Sciatic nerve (tissue), 2 donors: Measurements from ENCODE around the gene ANKIB1. TPM values are rescaled to one million over a fixed set of nuclear protein-coding genes. Genes with fewer than 3 reads are reported as not detected.
"Not testable (repeated sequence)": the region's sequence is repeated elsewhere in the genome, so short reads cannot be mapped to it uniquely, and the experiment has no call there.

Experiments used
- ATAC-seq: fragments of 200-7000 bp; cut with Tn5 transposase; one replicate; pipeline ENCODE4 v1.9.1; 2020; ENCODE audit warnings: mild to moderate bottlenecking, moderate library complexity
- DNase-seq: peaks from one replicate; pipeline ENCODE4 v3.0.0-alpha.2; 2020; ENCODE audit warnings: low spot score
- intact Hi-C: fragments of 100-400 bp; cut with DNase I; formaldehyde crosslinking; loops from one replicate; pipeline ENCODE4 v1.14.2; 2022
- total RNA-seq: library from RNA; stranded (reverse); fragmentation: NEBNext Ultra II Directional; extraction: Animal tissue kit (Norgen Biotek cat#: 25700); gene quantifications from one replicate; pipeline ENCODE4 v1.2.1, GENCODE V29; 2021
- donor health status: DM: no; HTN: no; CAD: no.
- donor health status: DM: no; HTN: no; CAD: no.

ANKIB1 gene
- total RNA-seq, 1 donor from 2014 or later, result 76.8 TPM

GRCh38 chr7:92362131-92362530 is 116.4 kb downstream of the ANKIB1 start:
- DNase-seq (no peak), ATAC-seq (no peak)
- intact Hi-C loops, result no loop called here

- DNase-seq (no peak), ATAC-seq (no peak)
- intact Hi-C loops, result no loop called here
Observed at GRCh38 chr7:92366730-92367129, 121.0 kb downstream of the ANKIB1 start.

- intact Hi-C loops, result no loop called here
- DNase-seq (no peak), ATAC-seq (no peak)
Observed at GRCh38 chr7:92368741-92369140, 123.0 kb downstream of the ANKIB1 start.

GRCh38 chr7:92375013-92375412 is 129.2 kb downstream of the ANKIB1 start:
- no peak for ATAC-seq

GRCh38 chr7:92391071-92391470 is 145.3 kb downstream of the ANKIB1 start:
- intact Hi-C loops, result no loop called here
- ATAC-seq, result no peak
- DNase-seq, result no peak

More at GRCh38 chr7:92375013-92375412, 129.2 kb downstream of the ANKIB1 start:
- DNase-seq, result no peak
- intact Hi-C loops, result no loop called here

GRCh38 chr7:92397542-92397941 is 151.8 kb downstream of the ANKIB1 start:
- no peak for DNase-seq
- intact Hi-C loops, result no loop called here
- no peak for ATAC-seq

GRCh38 chr7:92400013-92400412 is 154.2 kb downstream of the ANKIB1 start:
- intact Hi-C loops, result no loop called here
- ATAC-seq, result no peak
- no peak for DNase-seq

- no peak for ATAC-seq
- no peak for DNase-seq
- intact Hi-C loops, result no loop called here
Observed at GRCh38 chr7:92402920-92403759, 157.4 kb downstream of the ANKIB1 start.

GRCh38 chr7:92403760-92404074 is 157.9 kb downstream of the ANKIB1 start:
- no peak for ATAC-seq
- intact Hi-C loops, result no loop called here
- DNase-seq, result no peak

- no peak for ATAC-seq
- intact Hi-C loops, result no loop called here
- no peak for DNase-seq
Observed at GRCh38 chr7:92404170-92404614, 158.4 kb downstream of the ANKIB1 start.

GRCh38 chr7:92409357-92409756 is 163.6 kb downstream of the ANKIB1 start:
- DNase-seq (no peak), ATAC-seq (no peak)
- intact Hi-C loops, result no loop called here

- intact Hi-C loops, ATAC-seq, DNase-seq: not testable (repeated sequence)
Observed at GRCh38 chr7:92410162-92410561, 164.4 kb downstream of the ANKIB1 start.

GRCh38 chr7:92412745-92413144 is 167.0 kb downstream of the ANKIB1 start:
- DNase-seq (no peak), ATAC-seq (no peak)
- intact Hi-C loops, result no loop called here

GRCh38 chr7:92413550-92413949 is 167.8 kb downstream of the ANKIB1 start:
- DNase-seq (no peak), ATAC-seq (no peak)
- intact Hi-C loops, result no loop called here

- no peak for DNase-seq
- no peak for ATAC-seq
- intact Hi-C loops, result no loop called here
Observed at GRCh38 chr7:92415225-92415624, 169.5 kb downstream of the ANKIB1 start.

GRCh38 chr7:92417913-92418312 is 172.1 kb downstream of the ANKIB1 start:
- DNase-seq (no peak), ATAC-seq (no peak)
- intact Hi-C loops, result no loop called here

- ATAC-seq, result no peak
Observed at GRCh38 chr7:92421676-92422435, 176.1 kb downstream of the ANKIB1 start.

GRCh38 chr7:92422926-92423325 is 177.2 kb downstream of the ANKIB1 start:
- ATAC-seq, result no peak
- intact Hi-C loops, result no loop called here

More at GRCh38 chr7:92421676-92422435, 176.1 kb downstream of the ANKIB1 start:
- intact Hi-C loops, result no loop called here
- DNase-seq, result no peak

GRCh38 chr7:92423710-92424131 is 177.9 kb downstream of the ANKIB1 start:
- DNase-seq, result no peak
- intact Hi-C loops, result no loop called here
- peak; percentile 22 for ATAC-seq

More at GRCh38 chr7:92422926-92423325, 177.2 kb downstream of the ANKIB1 start:
- no peak for DNase-seq

- intact Hi-C loops, result no loop called here
- DNase-seq (no peak), ATAC-seq (no peak)
Observed at GRCh38 chr7:92425311-92425947, 179.7 kb downstream of the ANKIB1 start.
